ENCODE measurements around the gene RAB3GAP2.

- TF ChIP-seq CTCF (IDR thresholded peaks at IDR 0.05 in 8 of 11, conservative IDR thresholded peaks at IDR 0.05 in 3 of 11) = no peak
- TF ChIP-seq POLR2A (IDR thresholded peaks at IDR 0.05) = no peak
- no peak for TF ChIP-seq POLR2AphosphoS5 (IDR thresholded peaks at IDR 0.05)
Observed at GRCh38 chr1:220184506-220184905, 87.7 kb downstream of the RAB3GAP2 start.

Data from spleen (tissue), 7 donors.